CD4-positive, alpha-beta T cell (primary cell): Measurements from ENCODE around the gene IFT25. TPM values are rescaled to one million over a fixed set of nuclear protein-coding genes. Genes with fewer than 3 reads are reported as not detected.
A peak's percentile ranks its signal among the peaks of the same experiment; 100 is the strongest.

Source experiments
- ATAC-seq: fragments of 200-7000 bp; cut with Tn5 transposase; one replicate; pipeline ENCODE4 v1.10.0; 2022; ENCODE audit warnings: mild to moderate bottlenecking; ENCODE audit not compliant: poor library complexity
- CTCF ChIA-PET: fragments of 350-600 bp; sonication (Branson Sonifier 250); formaldehyde crosslinking; loops from one replicate; lab custom pipeline; 2021; ENCODE audit warnings: antibody characterized with exemption, inconsistent platforms; lab: Charles Lee
- POLR2A ChIA-PET: fragments of 350-600 bp; sonication (Branson Sonifier 250); formaldehyde crosslinking; loops from one replicate; lab custom pipeline; 2021; ENCODE audit warnings: antibody characterized with exemption, inconsistent platforms; lab: Charles Lee
- DNase-seq, 14 experiments: peaks; one replicate each; pipeline ENCODE4 v3.0.0-alpha.2; 2013 to 2020; ENCODE audit warnings: mixed read lengths in 2 of 14
- H3K27ac ChIP-seq, 2 donors: one replicate each; pipeline versions ENCODE4 v1.5.1 to v1.7.0; 2013; ENCODE audit warnings: low read length in 2 of 2, low read depth in 1 of 2, mild to moderate bottlenecking in 1 of 2
- H3K27me3 ChIP-seq, 2 experiments: 1 replicate in 1 of 2; 2 replicates in 1 of 2; pipeline versions ENCODE4 v1.6.1 to v1.7.0; 2013; ENCODE audit warnings: low read length in 2 of 2, control low read depth in 1 of 2, mild to moderate bottlenecking in 1 of 2, moderate library complexity in 1 of 2; ENCODE audit not compliant: insufficient read depth in 2 of 2, control insufficient read depth in 1 of 2
- H3K36me3 ChIP-seq: one replicate; pipeline ENCODE4 v1.6.1; 2013; ENCODE audit warnings: low read length, control low read depth; ENCODE audit not compliant: insufficient read depth
- H3K4me1 ChIP-seq: one replicate; pipeline ENCODE4 v1.6.1; 2013; ENCODE audit warnings: low read length, control low read depth; ENCODE audit not compliant: insufficient read depth
- H3K4me3 ChIP-seq: one replicate; pipeline ENCODE4 v1.5.1; 2013; ENCODE audit warnings: mild to moderate bottlenecking, low read length, moderate library complexity
- H3K9me3 ChIP-seq, 2 experiments: 1 replicate in 1 of 2; 2 replicates in 1 of 2; pipeline versions ENCODE4 v1.6.1 to v1.7.0; 2013; ENCODE audit warnings: low read length in 2 of 2, mild to moderate bottlenecking in 2 of 2, control low read depth in 1 of 2, moderate library complexity in 1 of 2; ENCODE audit not compliant: control insufficient read depth in 1 of 2, insufficient read depth in 1 of 2
- H3K27ac Mint-ChIP-seq: one replicate; pipeline ENCODE4 v1.8.0; 2020; ENCODE audit warnings: mixed read lengths
- H3K27me3 Mint-ChIP-seq: one replicate; pipeline ENCODE4 v1.8.0; 2021; ENCODE audit warnings: mixed read lengths
- H3K36me3 Mint-ChIP-seq: one replicate; pipeline ENCODE4 v1.8.0; 2021; ENCODE audit warnings: low read depth, mixed read lengths
- H3K4me1 Mint-ChIP-seq: one replicate; pipeline ENCODE4 v1.8.0; 2021; ENCODE audit warnings: low read depth, mixed read lengths
- H3K4me3 Mint-ChIP-seq: one replicate; pipeline ENCODE4 v1.8.0; 2020; ENCODE audit warnings: mild to moderate bottlenecking, mixed read lengths
- H3K9me3 Mint-ChIP-seq: one replicate; pipeline ENCODE4 v1.8.0; 2020; ENCODE audit warnings: mixed read lengths
- intact Hi-C, 2 experiments: fragments of 100-400 bp; cut with DNase I in 1 of 2; cut with micrococcal nuclease in 1 of 2; formaldehyde crosslinking; loops; one replicate each; pipeline versions ENCODE4 v1.15.1 to v1.9.0; 2023 to 2025; cut with DNase I, micrococcal nuclease
- total RNA-seq, 174 experiments: library from RNA in 2 of 174; stranded (reverse) in 2 of 174; gene quantifications; one replicate each; pipeline ENCODE4 v1.2.3 and lab custom pipeline; 2021 to 2026
- TF ChIP-seq, protein P1 (sequence below): fragments of 200-600 bp; IDR thresholded peaks from one replicate; pipeline ENCODE4 v1.8.0; 2022; ENCODE audit warnings: antibody characterized with exemption, mild to moderate bottlenecking

Gene IFT25
- total RNA-seq, 2 experiments from 2014 or later = 12.7 to 13.9 TPM

- H3K4me1 ChIP-seq = peaks cover 8% of the 10 kb centered on the region
- no peak overlapping the region for H3K4me3 ChIP-seq
- ChIA-PET CTCF (no interaction called here), POLR2A (no interaction called here)
- TF ChIP-seq, protein P1, sequence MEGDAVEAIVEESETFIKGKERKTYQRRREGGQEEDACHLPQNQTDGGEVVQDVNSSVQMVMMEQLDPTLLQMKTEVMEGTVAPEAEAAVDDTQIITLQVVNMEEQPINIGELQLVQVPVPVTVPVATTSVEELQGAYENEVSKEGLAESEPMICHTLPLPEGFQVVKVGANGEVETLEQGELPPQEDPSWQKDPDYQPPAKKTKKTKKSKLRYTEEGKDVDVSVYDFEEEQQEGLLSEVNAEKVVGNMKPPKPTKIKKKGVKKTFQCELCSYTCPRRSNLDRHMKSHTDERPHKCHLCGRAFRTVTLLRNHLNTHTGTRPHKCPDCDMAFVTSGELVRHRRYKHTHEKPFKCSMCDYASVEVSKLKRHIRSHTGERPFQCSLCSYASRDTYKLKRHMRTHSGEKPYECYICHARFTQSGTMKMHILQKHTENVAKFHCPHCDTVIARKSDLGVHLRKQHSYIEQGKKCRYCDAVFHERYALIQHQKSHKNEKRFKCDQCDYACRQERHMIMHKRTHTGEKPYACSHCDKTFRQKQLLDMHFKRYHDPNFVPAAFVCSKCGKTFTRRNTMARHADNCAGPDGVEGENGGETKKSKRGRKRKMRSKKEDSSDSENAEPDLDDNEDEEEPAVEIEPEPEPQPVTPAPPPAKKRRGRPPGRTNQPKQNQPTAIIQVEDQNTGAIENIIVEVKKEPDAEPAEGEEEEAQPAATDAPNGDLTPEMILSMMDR = no peak
- Mint-ChIP-seq H3K4me3 (no peak overlapping the region), H3K27me3 (peaks cover 4% of the 10 kb centered on the region), H3K36me3 (peaks cover 8% of the 10 kb centered on the region), H3K27ac (no peak overlapping the region), H3K4me1 (peaks cover 14% of the 10 kb centered on the region), H3K9me3 (no peaks in the 10 kb centered on the region)
- H3K27me3 ChIP-seq = no peaks in the 10 kb centered on the region
- DNase-seq (no peak), ATAC-seq (no peak)
- H3K36me3 ChIP-seq = no peaks in the 10 kb centered on the region
- H3K9me3 ChIP-seq = no peaks in the 10 kb centered on the region
- intact Hi-C loops = loop anchor here in 1 of 2 experiments (5.0 kb wide), 1 partner anchor 868 kb away; the partner anchor contains the start of gene PARS2
- H3K27ac ChIP-seq = no peak overlapping the region
These were observed 50.9 kb downstream of the IFT25 start for GRCh38 chr1:53894644-53895043.

- intact Hi-C loops = loop anchor here in 1 of 2 experiments (5.0 kb wide), 1 partner anchor 868 kb away; the partner anchor contains the start of gene PARS2
- no peaks in the 10 kb centered on the region for H3K9me3 ChIP-seq
- H3K4me3 Mint-ChIP-seq = no peak within 1 kb of the TSS
- H3K4me3 ChIP-seq = no peak within 1 kb of the TSS
- H3K27me3 Mint-ChIP-seq = peaks cover 4% of the 10 kb centered on the region
- H3K4me1 ChIP-seq = peaks cover 12% of the 10 kb centered on the region
- ATAC-seq (no peak), DNase-seq (no peak)
- no peaks in the 10 kb centered on the region for H3K36me3 ChIP-seq
- ChIA-PET CTCF (no interaction called here), POLR2A (interaction anchor here (1.4 to 1.9 kb wide), 2 partner anchors 33 to 51 kb away, joined by 4 to 5 read pairs; partner anchors contain the start of gene IFT25)
- TF ChIP-seq, protein P1 = no peak
- H3K4me1 Mint-ChIP-seq = peaks cover 18% of the 10 kb centered on the region
- H3K27ac ChIP-seq = no peak within 1 kb of the TSS
- peaks cover 11% of the 10 kb centered on the region for H3K36me3 Mint-ChIP-seq
- no peak within 1 kb of the TSS for H3K27ac Mint-ChIP-seq
- H3K27me3 ChIP-seq = no peaks in the 10 kb centered on the region
- no peaks in the 10 kb centered on the region for H3K9me3 Mint-ChIP-seq
These were observed 51.4 kb downstream of the IFT25 start, which contains the start of gene DIO1 for GRCh38 chr1:53893999-53894636. TSS of gene DIO1 (plus strand) at chr1:53894187. CDS start at chr1:53894211, 24 bp downstream.

GRCh38 chr1:53892911-53893310, 52.6 kb downstream of the IFT25 start:
- intact Hi-C loops = loop anchor here in 1 of 2 experiments (5.0 kb wide), 1 partner anchor 869 kb away; the partner anchor contains the start of gene PARS2
- no peak overlapping the region for H3K27ac Mint-ChIP-seq
- H3K9me3 Mint-ChIP-seq = no peaks in the 10 kb centered on the region
- peaks cover 19% of the 10 kb centered on the region for H3K36me3 Mint-ChIP-seq
- no peak overlapping the region for H3K4me3 ChIP-seq
- no peak overlapping the region for H3K27ac ChIP-seq
- H3K27me3 Mint-ChIP-seq = peaks cover 4% of the 10 kb centered on the region
- TF ChIP-seq, protein P1 = no peak
- ATAC-seq = no peak
- CTCF ChIA-PET = no interaction called here
- no peaks in the 10 kb centered on the region for H3K9me3 ChIP-seq
- H3K4me1 ChIP-seq = peaks cover 18% of the 10 kb centered on the region
- no peak overlapping the region for H3K4me3 Mint-ChIP-seq
- H3K27me3 ChIP-seq = no peaks in the 10 kb centered on the region
- POLR2A ChIA-PET = interaction anchor here (1.4 to 1.9 kb wide), 2 partner anchors 34 to 53 kb away, joined by 4 to 5 read pairs; partner anchors contain the start of gene IFT25
- no peaks in the 10 kb centered on the region for H3K36me3 ChIP-seq
- H3K4me1 Mint-ChIP-seq = peaks cover 30% of the 10 kb centered on the region
- peak in 3 of 14 experiments; percentile 13 to 52 (median 43) for DNase-seq
